Measurements from ENCODE around the gene ADAMTSL2.

ADAMTSL2 gene

GRCh38 chr9:133539991-133540697 lies 5.6 kb downstream of the ADAMTSL2 start:
- no peaks in the 10 kb centered on the region for H3K9me3 ChIP-seq (ENCODE audit: low read depth, low read length)
- no peak overlapping the region for H3K9ac ChIP-seq (ENCODE audit: insufficient read length)
- H3K4me3 ChIP-seq = no peak overlapping the region
- no peaks in the 10 kb centered on the region for H3K36me3 ChIP-seq (ENCODE audit: insufficient read depth, low read length)
- no peak for DNase-seq (ENCODE audit: low read depth, low spot score)
- H3K27ac ChIP-seq = no peak overlapping the region
- TF ChIP-seq EZH2 (IDR thresholded peaks at IDR 0.05) = no peak
- no peak for TF ChIP-seq FOXP2 (optimal IDR thresholded peaks at IDR 0.05; ENCODE audit: control extremely low read depth, extremely low read length, insufficient read depth)
- no peak for TF ChIP-seq POLR2AphosphoS5 (IDR thresholded peaks at IDR 0.05; ENCODE audit: borderline replicate concordance, low read depth, low read length)

GRCh38 chr9:133540698-133541025 lies 6.2 kb downstream of the ADAMTSL2 start:
- Histone ChIP-seq H3K9me3 (ENCODE audit: low read depth, low read length) (no peaks in the 10 kb centered on the region), H3K9ac (ENCODE audit: insufficient read length) (no peak overlapping the region), H3K4me3 (no peak overlapping the region), H3K36me3 (ENCODE audit: insufficient read depth, low read length) (no peaks in the 10 kb centered on the region), H3K27ac (no peak overlapping the region)
- no peak for DNase-seq (ENCODE audit: low read depth, low spot score)
- no peak for TF ChIP-seq POLR2AphosphoS5 (IDR thresholded peaks at IDR 0.05; ENCODE audit: borderline replicate concordance, low read depth, low read length)
- TF ChIP-seq EZH2 (IDR thresholded peaks at IDR 0.05) = no peak
- TF ChIP-seq FOXP2 (optimal IDR thresholded peaks at IDR 0.05; ENCODE audit: control extremely low read depth, extremely low read length, insufficient read depth) = no peak

- no peak for DNase-seq (ENCODE audit: low read depth, low spot score)
- no peak for TF ChIP-seq EZH2 (IDR thresholded peaks at IDR 0.05)
- TF ChIP-seq FOXP2 (optimal IDR thresholded peaks at IDR 0.05; ENCODE audit: control extremely low read depth, extremely low read length, insufficient read depth) = no peak
- TF ChIP-seq POLR2AphosphoS5 (IDR thresholded peaks at IDR 0.05; ENCODE audit: borderline replicate concordance, low read depth, low read length) = no peak
Measured at GRCh38 chr9:133542002-133542401, 7.5 kb downstream of the ADAMTSL2 start.

GRCh38 chr9:133543772-133544467 lies 9.4 kb downstream of the ADAMTSL2 start:
- no peak for DNase-seq (ENCODE audit: low read depth, low spot score)
- Histone ChIP-seq H3K9me3 (ENCODE audit: low read depth, low read length) (no peaks in the 10 kb centered on the region), H3K36me3 (ENCODE audit: insufficient read depth, low read length) (no peaks in the 10 kb centered on the region), H3K4me3 (no peak overlapping the region), H3K9ac (ENCODE audit: insufficient read length) (no peak overlapping the region), H3K27ac (no peak overlapping the region)
- no peak for TF ChIP-seq FOXP2 (optimal IDR thresholded peaks at IDR 0.05; ENCODE audit: control extremely low read depth, extremely low read length, insufficient read depth)
- TF ChIP-seq POLR2AphosphoS5 (IDR thresholded peaks at IDR 0.05; ENCODE audit: borderline replicate concordance, low read depth, low read length) = no peak
- TF ChIP-seq EZH2 (IDR thresholded peaks at IDR 0.05) = no peak

More at GRCh38 chr9:133542002-133542401, 7.5 kb downstream of the ADAMTSL2 start:
- H3K9ac ChIP-seq (ENCODE audit: insufficient read length) = no peak overlapping the region
- no peaks in the 10 kb centered on the region for H3K9me3 ChIP-seq (ENCODE audit: low read depth, low read length)
- no peak overlapping the region for H3K27ac ChIP-seq
- no peak overlapping the region for H3K4me3 ChIP-seq
- H3K36me3 ChIP-seq (ENCODE audit: insufficient read depth, low read length) = no peaks in the 10 kb centered on the region

- Histone ChIP-seq H3K27ac (no peak overlapping the region), H3K9me3 (ENCODE audit: low read depth, low read length) (no peaks in the 10 kb centered on the region), H3K36me3 (ENCODE audit: insufficient read depth, low read length) (no peaks in the 10 kb centered on the region), H3K4me3 (no peak overlapping the region), H3K9ac (ENCODE audit: insufficient read length) (no peak overlapping the region)
- TF ChIP-seq FOXP2 (optimal IDR thresholded peaks at IDR 0.05; ENCODE audit: control extremely low read depth, extremely low read length, insufficient read depth) (no peak), EZH2 (IDR thresholded peaks at IDR 0.05) (no peak), POLR2AphosphoS5 (IDR thresholded peaks at IDR 0.05; ENCODE audit: borderline replicate concordance, low read depth, low read length) (no peak)
- DNase-seq (ENCODE audit: low read depth, low spot score) = no peak
Measured at GRCh38 chr9:133545494-133546286, 11.2 kb downstream of the ADAMTSL2 start.

- no peaks in the 10 kb centered on the region for H3K9me3 ChIP-seq (ENCODE audit: low read depth, low read length)
- no peak for DNase-seq (ENCODE audit: low read depth, low spot score)
- H3K4me3 ChIP-seq = no peak overlapping the region
- H3K27ac ChIP-seq = no peak overlapping the region
- H3K36me3 ChIP-seq (ENCODE audit: insufficient read depth, low read length) = no peaks in the 10 kb centered on the region
- TF ChIP-seq POLR2AphosphoS5 (IDR thresholded peaks at IDR 0.05; ENCODE audit: borderline replicate concordance, low read depth, low read length) = no peak
- no peak for TF ChIP-seq EZH2 (IDR thresholded peaks at IDR 0.05)
- no peak for TF ChIP-seq FOXP2 (optimal IDR thresholded peaks at IDR 0.05; ENCODE audit: control extremely low read depth, extremely low read length, insufficient read depth)
- H3K9ac ChIP-seq (ENCODE audit: insufficient read length) = no peak overlapping the region
Measured at GRCh38 chr9:133546287-133546680, 11.8 kb downstream of the ADAMTSL2 start.

GRCh38 chr9:133547116-133547515 lies 12.6 kb downstream of the ADAMTSL2 start:
- Histone ChIP-seq H3K36me3 (ENCODE audit: insufficient read depth, low read length) (no peaks in the 10 kb centered on the region), H3K9ac (ENCODE audit: insufficient read length) (no peak overlapping the region), H3K4me3 (no peak overlapping the region), H3K27ac (no peak overlapping the region), H3K9me3 (ENCODE audit: low read depth, low read length) (no peaks in the 10 kb centered on the region)
- TF ChIP-seq POLR2AphosphoS5 (IDR thresholded peaks at IDR 0.05; ENCODE audit: borderline replicate concordance, low read depth, low read length) (no peak), FOXP2 (optimal IDR thresholded peaks at IDR 0.05; ENCODE audit: control extremely low read depth, extremely low read length, insufficient read depth) (no peak), EZH2 (IDR thresholded peaks at IDR 0.05) (no peak)
- DNase-seq (ENCODE audit: low read depth, low spot score) = no peak

GRCh38 chr9:133551446-133551845 lies 16.9 kb downstream of the ADAMTSL2 start:
- TF ChIP-seq FOXP2 (optimal IDR thresholded peaks at IDR 0.05; ENCODE audit: control extremely low read depth, extremely low read length, insufficient read depth) (no peak), POLR2AphosphoS5 (IDR thresholded peaks at IDR 0.05; ENCODE audit: borderline replicate concordance, low read depth, low read length) (no peak), EZH2 (IDR thresholded peaks at IDR 0.05) (no peak)
- Histone ChIP-seq H3K9ac (ENCODE audit: insufficient read length) (no peak overlapping the region), H3K4me3 (no peak overlapping the region), H3K27ac (no peak overlapping the region), H3K36me3 (ENCODE audit: insufficient read depth, low read length) (no peaks in the 10 kb centered on the region), H3K9me3 (ENCODE audit: low read depth, low read length) (no peaks in the 10 kb centered on the region)
- DNase-seq (ENCODE audit: low read depth, low spot score) = no peak
